HG03108 (cell line): ENCODE measurements around the gene SCAP.

Source experiments
- ATAC-seq: cut with Tn5 transposase; IDR thresholded peaks from one replicate; pipeline ENCODE4 v1.9.1; 2021; ENCODE audit warnings: moderate library complexity; ENCODE audit not compliant: unreplicated experiment

Gene SCAP

DNA sequence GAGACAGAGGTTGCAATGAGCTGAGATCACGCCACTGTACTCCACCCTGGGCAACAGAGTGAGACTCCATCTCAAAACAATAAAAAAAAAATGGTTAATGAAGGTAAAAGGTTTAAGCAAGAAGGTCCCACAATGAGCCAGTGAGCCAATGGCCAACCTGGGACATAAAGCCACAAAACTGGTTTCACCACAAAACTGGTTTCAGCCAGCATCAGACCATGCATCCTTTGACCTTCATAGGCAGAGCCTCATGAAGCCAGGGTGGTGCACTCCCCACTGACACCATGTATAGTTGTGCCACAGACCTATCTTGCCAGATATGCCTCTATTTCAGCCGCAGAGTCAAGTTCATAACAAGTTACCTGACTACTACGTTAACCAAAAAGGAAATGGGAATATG lies 41.9 kb downstream of the SCAP start:
- ATAC-seq = no peak

DNA sequence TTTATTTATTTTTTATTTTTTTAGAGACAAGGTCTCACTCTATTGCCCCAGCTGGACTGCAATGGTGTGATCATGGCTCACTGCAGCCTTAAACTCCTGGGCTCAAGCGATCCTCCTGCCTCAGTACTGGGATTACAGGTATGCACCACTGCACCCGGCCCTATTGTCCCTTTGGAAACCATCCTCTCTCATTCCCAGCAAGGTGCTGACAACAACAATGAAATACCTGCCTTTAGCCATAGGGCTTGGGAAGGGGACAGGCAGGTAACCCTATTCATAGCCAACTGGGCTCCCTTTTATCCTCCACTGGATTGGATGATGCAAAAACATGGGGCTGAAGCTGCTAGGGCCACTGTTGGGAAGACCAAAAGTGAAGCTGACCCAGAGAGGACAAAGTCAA lies 43.1 kb downstream of the SCAP start:
- ATAC-seq = no peak

DNA sequence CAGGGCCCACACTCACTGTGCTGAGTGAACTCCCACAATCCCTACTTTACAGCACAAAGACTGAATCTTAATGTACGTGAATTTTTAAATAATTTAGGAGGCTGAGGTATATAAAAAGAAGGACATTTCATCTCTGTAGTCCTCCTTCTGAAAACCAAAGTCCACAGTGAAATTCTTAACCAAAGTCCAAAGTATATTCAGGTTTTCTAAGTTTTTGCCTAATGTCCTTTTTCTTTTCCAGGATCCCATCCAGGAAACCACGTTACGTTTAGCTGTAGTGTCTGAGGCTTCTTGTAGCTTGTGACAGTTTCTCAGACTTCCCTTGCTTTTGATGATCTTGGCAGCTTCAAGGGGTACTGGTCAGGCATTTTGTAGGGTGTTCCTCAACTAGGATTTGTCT lies 44.5 kb downstream of the SCAP start:
- no peak for ATAC-seq

DNA sequence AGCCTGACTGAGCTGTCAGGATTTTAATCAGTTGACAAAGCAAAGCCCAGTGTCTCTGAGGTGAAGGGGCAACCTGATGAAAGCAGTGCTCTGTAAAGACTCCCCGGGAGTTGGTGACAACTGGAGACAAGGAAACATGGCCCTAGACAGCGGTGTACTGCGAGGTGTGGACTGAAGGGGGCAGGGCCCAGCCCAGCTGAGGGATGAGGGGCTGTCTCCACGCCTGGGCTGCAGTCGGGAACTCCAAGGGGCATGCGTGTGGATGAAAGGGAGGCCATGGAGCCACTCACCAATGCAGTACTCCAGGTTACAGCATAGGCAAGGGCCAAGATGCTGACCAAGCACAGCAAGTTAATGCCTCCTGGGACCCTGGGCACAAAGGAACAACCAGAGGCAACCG lies 45.1 kb downstream of the SCAP start:
- ATAC-seq = no peak

GRCh38 chr3:47429476-47430270 lies 46.1 kb downstream of the SCAP start:
- no peak for ATAC-seq

- no peak for ATAC-seq
These were observed 47.1 kb downstream of the SCAP start for GRCh38 chr3:47428662-47429061.

- ATAC-seq = no peak
These were observed 47.9 kb downstream of the SCAP start for GRCh38 chr3:47427866-47428265.

DNA sequence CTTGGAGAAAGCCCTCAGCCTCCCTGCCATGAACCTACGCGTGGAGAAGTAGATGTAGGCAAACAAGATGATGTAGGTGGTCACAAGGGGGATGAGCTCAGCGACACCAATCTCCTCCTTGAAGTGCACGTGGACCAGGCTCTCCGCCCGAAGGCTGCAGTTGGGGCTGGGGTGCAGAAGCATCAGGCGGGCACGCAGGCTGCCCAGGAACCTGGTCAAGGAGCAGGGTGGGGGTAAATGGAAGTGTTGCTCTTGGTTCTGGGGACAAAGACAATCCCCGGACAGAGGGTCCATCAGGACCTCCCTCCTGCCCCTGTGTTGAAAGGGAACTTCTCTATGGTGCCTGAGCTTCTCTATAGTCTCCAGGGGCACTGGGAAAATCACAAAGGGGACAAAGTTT lies 49.8 kb downstream of the SCAP start:
- ATAC-seq = no peak

DNA sequence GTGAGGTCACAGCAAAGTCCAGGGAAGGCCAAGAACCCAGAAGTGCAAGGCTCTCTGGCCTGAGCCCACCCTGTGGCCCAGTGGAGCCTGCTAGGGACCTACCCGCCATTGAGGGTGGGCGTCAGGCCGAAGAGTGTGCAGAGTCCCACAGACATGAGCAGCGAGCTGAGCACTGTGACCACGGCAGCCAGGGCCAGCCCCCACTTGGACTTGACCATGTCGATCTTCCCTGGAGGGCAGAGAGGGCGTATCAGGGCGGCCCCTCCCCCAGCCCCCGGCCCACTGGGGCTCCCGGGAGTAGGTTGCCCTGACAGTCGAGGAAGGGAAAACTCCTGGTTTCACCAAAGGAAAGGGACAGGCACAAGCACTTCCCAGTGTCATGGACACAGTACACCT lies 50.4 kb downstream of the SCAP start:
- ATAC-seq = no peak

- no peak for ATAC-seq
These were observed 51.0 kb downstream of the SCAP start for GRCh38 chr3:47424434-47425382.

GRCh38 chr3:47423548-47424145 lies 52.1 kb downstream of the SCAP start:
- no peak for ATAC-seq

DNA sequence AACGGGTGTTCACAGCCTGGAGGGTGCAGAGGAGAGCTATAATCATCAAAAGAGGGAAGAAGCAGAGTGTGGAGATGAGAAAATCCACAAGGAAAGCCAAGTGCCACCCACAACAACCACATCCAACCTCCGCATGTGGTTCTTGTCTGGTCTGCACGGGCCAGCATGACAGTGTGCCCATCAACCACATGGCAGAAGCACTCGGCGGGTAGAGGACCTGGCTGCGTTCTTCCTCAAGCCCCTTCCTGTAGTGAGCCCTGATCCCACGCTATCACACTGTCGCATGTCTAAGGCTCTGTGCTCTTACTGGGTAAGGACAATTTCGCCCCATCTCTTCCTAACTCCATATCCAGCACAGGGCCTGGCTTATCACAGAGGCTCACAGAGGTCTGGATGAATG lies 53.0 kb downstream of the SCAP start:
- no peak for ATAC-seq

DNA sequence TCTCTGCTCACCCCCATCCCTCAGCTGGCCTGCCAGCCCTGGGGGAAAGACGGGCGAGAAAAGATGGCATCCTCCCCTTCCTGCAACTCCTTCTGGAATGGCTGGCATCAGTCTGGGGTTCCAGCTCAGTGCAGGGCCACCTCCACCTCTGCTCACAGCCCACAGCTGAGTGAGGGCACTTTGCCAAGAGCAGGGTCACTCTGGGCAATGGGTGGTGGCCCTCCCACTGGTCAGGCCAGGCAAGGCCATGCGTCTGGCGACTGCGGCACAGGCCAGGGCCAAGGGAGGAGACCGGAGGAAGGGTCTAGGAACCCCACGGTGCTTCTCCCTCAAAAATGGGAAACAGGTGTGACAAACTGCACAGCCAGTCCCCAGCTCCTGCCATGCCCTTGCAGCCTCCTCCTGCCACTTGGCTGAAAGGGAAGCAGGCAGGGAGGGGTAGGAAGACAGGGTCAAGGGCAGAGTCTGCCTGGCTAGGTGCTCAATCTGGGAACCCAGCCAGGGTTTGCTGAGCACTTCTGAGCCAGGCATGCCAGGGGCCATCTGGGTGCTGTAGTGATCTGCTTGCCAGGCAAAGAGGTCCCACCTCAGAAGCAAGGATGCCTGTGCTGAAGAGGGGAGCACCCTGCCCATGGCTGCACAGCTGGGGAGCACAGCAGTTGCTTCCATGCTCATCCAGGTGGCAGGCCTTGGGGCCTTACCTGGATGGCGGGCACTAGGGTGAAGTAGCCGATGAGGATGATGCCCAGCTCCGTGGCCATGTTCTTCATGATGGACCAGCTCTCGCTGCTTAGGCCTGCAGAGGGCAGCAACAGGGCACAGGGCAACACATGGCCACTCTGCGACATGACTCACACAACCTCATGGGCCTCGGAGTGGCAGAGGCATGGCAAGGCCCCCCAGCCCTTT lies 53.7 kb downstream of the SCAP start:
- no peak for ATAC-seq

DNA sequence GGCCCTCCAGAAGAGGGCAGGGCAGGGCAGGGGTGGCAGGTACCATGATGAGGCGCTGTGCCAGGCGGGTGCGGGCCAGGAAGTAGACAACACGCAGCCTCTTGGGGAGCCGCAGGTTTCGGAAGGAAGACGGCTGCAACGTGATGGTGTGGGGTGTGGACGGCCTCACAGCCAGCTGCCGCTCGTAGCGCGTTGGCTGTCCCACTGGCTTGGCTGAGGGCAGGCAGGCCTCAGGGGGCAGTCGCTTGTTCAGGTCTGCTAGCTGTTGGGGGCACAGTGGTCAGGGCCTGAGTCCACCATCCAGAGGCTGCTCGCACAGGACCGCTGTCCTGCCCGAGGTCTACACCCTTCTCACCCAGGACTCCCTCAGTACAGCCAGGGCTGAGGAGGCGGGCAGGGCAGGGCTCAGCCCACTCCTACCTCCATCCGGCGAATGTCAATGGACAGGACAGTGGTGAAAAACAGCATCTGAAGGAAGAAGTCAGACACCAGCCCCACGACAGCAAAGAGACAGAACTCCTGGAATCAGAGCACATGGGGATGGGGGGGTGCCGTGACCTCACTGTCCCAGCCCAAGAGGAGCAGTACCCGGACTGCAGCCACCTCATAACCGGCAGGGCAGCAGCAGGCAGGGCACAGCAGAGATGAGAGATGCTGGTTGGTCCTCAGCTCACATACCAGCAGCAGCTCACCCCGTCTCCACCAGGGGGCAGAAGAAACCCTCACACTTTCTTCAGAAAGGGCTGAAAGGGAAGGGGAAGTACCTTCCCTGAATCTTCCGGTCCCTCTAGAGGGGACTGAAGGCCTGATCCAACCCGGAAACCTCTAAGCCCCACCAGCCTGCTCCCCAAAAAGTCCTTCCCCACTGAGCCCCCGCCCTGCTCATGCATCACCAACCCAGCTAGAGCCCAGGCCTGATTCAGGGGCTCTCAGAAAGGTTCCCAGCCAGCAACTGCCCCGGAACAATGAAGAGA lies 54.9 kb downstream of the SCAP start:
- peak; percentile 79 for ATAC-seq

GRCh38 chr3:47420044-47420430 lies 55.7 kb downstream of the SCAP start:
- no peak for ATAC-seq

DNA sequence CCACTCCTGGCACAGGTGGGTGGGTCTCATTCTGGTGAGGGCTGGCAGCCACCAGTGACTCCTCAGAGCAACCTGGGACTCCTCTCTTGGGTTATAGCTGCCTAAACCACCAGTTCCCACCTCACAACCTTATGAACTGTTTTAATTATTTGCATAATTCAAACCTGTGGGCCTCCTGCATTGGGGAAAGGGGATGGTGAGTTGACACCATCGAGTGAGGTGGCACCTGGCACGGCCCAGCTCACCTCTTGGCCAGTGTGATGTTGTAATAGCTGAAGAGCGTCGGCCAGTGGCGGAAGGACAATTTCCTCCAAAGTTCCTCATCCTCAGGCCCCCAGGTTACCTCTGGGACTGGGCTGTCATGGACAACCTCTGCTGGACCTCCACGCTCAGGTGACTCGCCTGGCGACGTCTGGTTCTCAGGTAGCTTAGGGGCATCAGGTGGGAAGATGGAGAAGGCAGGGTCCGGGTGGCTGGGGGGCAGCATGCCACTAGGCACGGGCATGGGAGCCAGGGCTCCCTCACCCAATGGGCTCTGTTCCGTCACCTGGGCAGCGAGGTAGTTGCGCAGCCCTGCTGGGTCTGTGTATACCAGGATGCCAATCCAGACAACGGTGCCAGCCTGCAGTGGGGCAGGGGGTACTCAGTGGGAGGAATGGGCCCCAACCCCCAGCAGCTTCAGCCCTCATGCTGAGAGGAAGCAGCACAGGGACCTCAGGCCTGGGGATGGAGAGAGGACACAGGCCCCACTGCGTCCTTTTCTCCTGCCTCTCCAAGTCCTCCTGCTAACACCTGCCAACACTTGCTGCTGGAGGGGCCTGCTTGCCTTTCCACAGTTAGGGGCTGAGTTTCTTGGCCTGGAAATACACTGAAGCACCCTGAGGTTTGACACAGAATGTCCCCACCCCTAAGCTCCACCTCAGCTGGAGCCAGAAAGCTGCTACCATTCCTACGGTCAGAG lies 56.4 kb downstream of the SCAP start:
- no peak for ATAC-seq

DNA sequence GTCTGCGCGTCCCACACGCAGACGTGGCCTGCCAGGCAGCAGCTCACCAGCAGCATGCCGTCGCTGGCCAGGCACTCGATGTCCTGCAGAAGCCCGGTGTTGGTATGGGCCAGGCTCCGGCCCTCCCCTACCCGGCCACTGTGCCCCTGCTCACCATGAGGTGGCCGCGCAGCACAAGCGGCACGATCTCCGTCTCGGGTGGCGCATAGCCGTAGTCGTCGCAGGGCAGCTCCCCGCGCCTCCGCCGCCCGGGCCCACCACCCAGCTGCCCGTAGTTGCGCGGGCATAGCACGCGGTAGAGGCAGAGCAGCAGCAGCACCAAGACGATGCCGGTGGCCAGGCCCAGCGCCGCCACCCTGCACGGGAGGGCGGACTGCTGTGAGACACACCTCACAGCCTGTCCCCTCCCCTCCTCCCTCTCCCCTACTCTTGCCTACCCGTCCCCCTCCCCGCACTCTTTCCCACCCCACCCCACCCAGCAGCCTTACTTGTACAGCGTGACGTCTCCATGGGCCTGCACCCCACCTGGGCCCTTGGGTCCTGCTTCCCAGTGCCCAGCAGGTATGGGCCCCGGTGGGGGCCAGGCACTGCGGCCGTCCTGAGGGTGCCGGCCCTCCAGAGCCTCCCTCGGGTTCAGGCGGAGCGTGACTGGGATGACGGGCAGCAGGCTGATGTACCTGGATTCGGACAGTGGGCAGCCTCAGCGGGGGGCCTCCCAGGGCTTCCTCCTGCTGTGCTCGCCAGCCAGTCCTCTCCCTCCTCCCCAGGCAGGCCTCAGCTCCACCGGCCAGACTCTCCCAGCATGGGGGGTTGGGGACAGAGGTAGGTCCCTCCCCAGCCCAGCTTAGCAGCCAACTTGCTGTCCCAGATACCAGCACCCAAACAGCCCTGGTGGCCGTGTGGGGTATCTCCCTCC lies 57.3 kb downstream of the SCAP start:
- no peak for ATAC-seq
